HCT116 (cell line): ENCODE measurements around the gene CAT. TPM values are rescaled to one million over a fixed set of nuclear protein-coding genes. Genes with fewer than 3 reads are reported as not detected.

Experiments used
- ATAC-seq: fragments of 200-7000 bp; cut with Tn5 transposase; 2 replicates; pipeline ENCODE4 v1.9.1; 2020; ENCODE audit warnings: mild to moderate bottlenecking, moderate library complexity
- BruUV-seq: library from RNA; stranded (reverse); fragments of 400-500 nt; replicated peaks from 2 replicates; lab custom pipeline; 2021; lab: Mats Ljungman, UMichigan
- CTCF ChIA-PET: fragments of 300-600 bp; sonication (Branson Sonifier 250); formaldehyde crosslinking; loops from one replicate; lab custom pipeline; 2021; ENCODE audit warnings: antibody characterized with exemption; lab: Charles Lee
- POLR2A ChIA-PET: fragments of 300-600, 350-600 bp; sonication (Branson Sonifier 250); formaldehyde crosslinking; loops from one replicate; lab custom pipeline; 2021; ENCODE audit warnings: antibody characterized with exemption; lab: Charles Lee
- RAD21 ChIA-PET, 2 experiments: fragments of 300-600 bp; sonication (Branson Sonifier 250); formaldehyde crosslinking; loops; one replicate each; lab custom pipeline; 2023; ENCODE audit warnings: low total read pairs in 2 of 2; ENCODE audit not compliant: uncharacterized antibody in 2 of 2, unreplicated experiment in 2 of 2, low non-redundant PET in 1 of 2; lab: Charles Lee
- DNase-seq: peaks from one replicate; pipeline ENCODE4 v3.0.0-alpha.2; 2010; ENCODE audit warnings: low read depth, low spot score
- H2AFZ ChIP-seq: fragments of 200-600 bp; shearing (Covaris generic), sonication (generic); 2 replicates; pipeline ENCODE4 v1.6.1; 2017; ENCODE audit warnings: low read depth, mixed run types, mixed read lengths, antibody characterized with exemption, low read length; ENCODE audit not compliant: poor library complexity, severe bottlenecking
- H3K27ac ChIP-seq: 2 replicates; pipeline ENCODE4 v1.5.1; 2012; ENCODE audit warnings: low read depth, low read length
- H3K27me3 ChIP-seq: fragments of 200-600 bp; sonication (generic); 2 replicates; pipeline ENCODE4 v1.6.1; 2016; ENCODE audit warnings: mixed run types, low read length, mixed read lengths; ENCODE audit not compliant: insufficient read depth
- H3K36me3 ChIP-seq, 2 experiments: fragments of 200-500 bp in 1 of 2; fragments of 200-600 bp in 1 of 2; sonication (Bioruptor generic) in 1 of 2; sonication (generic) in 1 of 2; 2 replicates each; pipeline versions ENCODE4 v1.5.1 to v1.6.1; 2014 to 2016; ENCODE audit warnings: low read length in 2 of 2, inconsistent platforms in 1 of 2, mixed read lengths in 1 of 2, mixed run types in 1 of 2; ENCODE audit not compliant: insufficient read depth in 2 of 2, control insufficient read depth in 1 of 2
- H3K4me1 ChIP-seq, 2 experiments: fragments of 200-600 bp in 1 of 2; sonication (generic) in 1 of 2; 2 replicates each; pipeline versions ENCODE4 v1.5.1 to v1.6.1; 2012 to 2017; ENCODE audit warnings: low read length in 2 of 2, inconsistent platforms in 1 of 2, mild to moderate bottlenecking in 1 of 2, mixed read lengths in 1 of 2, mixed run types in 1 of 2, moderate library complexity in 1 of 2; ENCODE audit not compliant: insufficient read depth in 2 of 2, control insufficient read depth in 1 of 2
- H3K4me2 ChIP-seq: fragments of 200-600 bp; sonication (generic); 2 replicates; pipeline ENCODE4 v1.6.1; 2017; ENCODE audit warnings: mixed run types, low read length, mixed read lengths
- H3K4me3 ChIP-seq, 2 experiments: fragments of 200-600 bp in 1 of 2; sonication (generic) in 1 of 2; replicated peaks in 1 of 2; 2 replicates each; pipeline ENCODE4 v1.5.1; 2011 to 2016; ENCODE audit warnings: low read length in 2 of 2, control low read depth in 1 of 2, low read depth in 1 of 2, mild to moderate bottlenecking in 1 of 2, mixed read lengths in 1 of 2, mixed run types in 1 of 2
- H3K79me2 ChIP-seq: fragments of 200-600 bp; sonication (generic); 2 replicates; pipeline ENCODE4 v1.6.1; 2017; ENCODE audit warnings: mild to moderate bottlenecking, mixed run types, low read length, moderate library complexity, mixed read lengths; ENCODE audit not compliant: insufficient read depth
- H3K9ac ChIP-seq: fragments of 200-600 bp; sonication (generic); 2 replicates; pipeline ENCODE4 v1.6.1; 2016; ENCODE audit warnings: low read length, mixed read lengths
- H3K9me2 ChIP-seq: fragments of 200-600 bp; sonication (generic), shearing (Covaris generic); 2 replicates; pipeline ENCODE4 v1.6.1; 2017; ENCODE audit warnings: mixed run types, mild to moderate bottlenecking, moderate library complexity; ENCODE audit not compliant: insufficient read depth
- H3K9me3 ChIP-seq, 2 experiments: fragments of 200-500 bp in 1 of 2; fragments of 200-600 bp in 1 of 2; sonication (Bioruptor generic) in 1 of 2; sonication (generic) in 1 of 2; 2 replicates each; pipeline ENCODE4 v1.6.1; 2014 to 2017; ENCODE audit warnings: low read length in 2 of 2, mixed read lengths in 2 of 2, inconsistent platforms in 1 of 2, low read depth in 1 of 2, mild to moderate bottlenecking in 1 of 2, mixed run types in 1 of 2, moderate library complexity in 1 of 2; ENCODE audit not compliant: control insufficient read depth in 1 of 2, insufficient read depth in 1 of 2
- H4K20me1 ChIP-seq: fragments of 200-600 bp; sonication (generic), shearing (Covaris generic); 2 replicates; pipeline ENCODE4 v1.6.1; 2017; ENCODE audit warnings: mixed run types, mild to moderate bottlenecking, moderate library complexity; ENCODE audit not compliant: insufficient read depth
- CTCF ChIP-seq, 3 experiments: fragments of 200-600 bp in 1 of 3; sonication (generic) in 1 of 3; IDR thresholded peaks in 2 of 3; conservative IDR thresholded peaks in 1 of 3; 2 replicates each; pipeline ENCODE4 v1.5.1; 2012 to 2017; ENCODE audit warnings: low read depth in 2 of 3, low read length in 2 of 3, antibody characterized with exemption in 1 of 3, borderline replicate concordance in 1 of 3, control low read depth in 1 of 3, mild to moderate bottlenecking in 1 of 3, mixed read lengths in 1 of 3, mixed run types in 1 of 3, moderate library complexity in 1 of 3; ENCODE audit not compliant: insufficient read depth in 1 of 3
- EGR1 ChIP-seq: IDR thresholded peaks from 2 replicates; pipeline ENCODE4 v1.6.1; 2012; ENCODE audit warnings: low read depth
- EZH2 ChIP-seq: fragments of 200-600 bp; sonication (generic); IDR thresholded peaks from 2 replicates; pipeline ENCODE4 v1.6.1; 2017; ENCODE audit warnings: antibody characterized with exemption, mixed run types
- FOSL1 ChIP-seq: IDR thresholded peaks from 2 replicates; pipeline ENCODE4 v1.6.1; 2012; ENCODE audit warnings: low read depth
- JUND ChIP-seq: IDR thresholded peaks from 2 replicates; pipeline ENCODE4 v1.6.1; 2012
- MAX ChIP-seq: IDR thresholded peaks from 2 replicates; pipeline ENCODE4 v1.6.1; 2012
- POLR2A ChIP-seq: IDR thresholded peaks from 2 replicates; pipeline ENCODE4 v1.7.0; 2011; ENCODE audit warnings: borderline replicate concordance; ENCODE audit not compliant: insufficient read depth, insufficient read length; ENCODE audit errors: extremely low read depth
- POLR2AphosphoS5 ChIP-seq: IDR thresholded peaks from 2 replicates; pipeline ENCODE4 v1.6.1; 2011; ENCODE audit warnings: mild to moderate bottlenecking, low read depth, low read length, moderate library complexity
- RAD21 ChIP-seq: IDR thresholded peaks from 2 replicates; pipeline ENCODE4 v1.6.1; 2012; ENCODE audit warnings: low read depth, mild to moderate bottlenecking
- REST ChIP-seq: IDR thresholded peaks from 2 replicates; pipeline ENCODE4 v1.6.1; 2012; ENCODE audit warnings: low read depth
- SIN3A ChIP-seq: IDR thresholded peaks from 2 replicates; pipeline ENCODE4 v1.6.1; 2012; ENCODE audit warnings: low read depth
- YY1 ChIP-seq: IDR thresholded peaks from 2 replicates; pipeline ENCODE4 v1.6.1; 2011; ENCODE audit warnings: low read length, low read depth, moderate library complexity, mild to moderate bottlenecking; ENCODE audit not compliant: insufficient replicate concordance; ENCODE audit errors: extremely low read depth
- ZBTB33 ChIP-seq: IDR thresholded peaks from 2 replicates; pipeline ENCODE4 v1.6.1; 2011; ENCODE audit warnings: mild to moderate bottlenecking, low read length, moderate library complexity; ENCODE audit not compliant: insufficient replicate concordance; ENCODE audit errors: extremely low read depth
- ZFX ChIP-seq: fragments of 450-650 bp; IDR thresholded peaks from 2 replicates; pipeline ENCODE4 v1.6.1; 2017
- ZNF274 ChIP-seq: fragments of 200-500 bp; sonication (Bioruptor generic); IDR thresholded peaks from 2 replicates; pipeline ENCODE4 v1.6.1; 2014; ENCODE audit warnings: mild to moderate bottlenecking, low read depth, low read length, inconsistent platforms
- intact Hi-C: fragments of 100-400 bp; cut with micrococcal nuclease; formaldehyde crosslinking; loops from 2 replicates; pipeline ENCODE4 v1.10.0; 2022
- total RNA-seq: library from RNA; stranded (reverse); gene quantifications from one replicate; pipeline ENCODE4 v1.2.1, GENCODE V29; 2021; ENCODE audit not compliant: unreplicated experiment

Gene CAT
- total RNA-seq, 1 experiment from 2014 or later = 50.9 TPM

- H3K4me1 ChIP-seq = peaks cover 33 to 53% of the 10 kb centered on the region in 2 experiments
- intact Hi-C loops = no loop called here
- H2AFZ ChIP-seq = peak overlapping the region; percentile 77
- CTCF ChIA-PET = interaction anchor here (2.2 kb wide), 1 partner anchor 64 kb away, joined by 5 read pairs; no protein-coding TSS in a partner anchor
- POLR2A ChIA-PET = no interaction called here
- H3K27ac ChIP-seq = no peak overlapping the region; the same call in 1 of the 2 replicates
- H3K9me3 ChIP-seq = no peaks in the 10 kb centered on the region
- RAD21 ChIA-PET = no interaction called here
- no peaks in the 10 kb centered on the region for H3K9me2 ChIP-seq
- DNase-seq (no peak), ATAC-seq (peak; percentile 48)
- H3K36me3 ChIP-seq = no peaks in the 10 kb centered on the region
- peak overlapping the region; percentile 13; the same call in 1 of the 2 replicates for H3K9ac ChIP-seq
- no peaks in the 10 kb centered on the region for H4K20me1 ChIP-seq
- TF ChIP-seq ZBTB33 = no peak
- no peak for TF ChIP-seq FOSL1
- TF ChIP-seq EZH2 = no peak
- TF ChIP-seq ZFX = no peak
- no peak; the same call in 1 of the 2 replicates for TF ChIP-seq MAX
- TF ChIP-seq YY1 = no peak
- no peak for TF ChIP-seq EGR1
- TF ChIP-seq CTCF (IDR thresholded peaks at IDR 0.05 in 2 of 3, conservative IDR thresholded peaks at IDR 0.05 in 1 of 3; ENCODE audit: borderline replicate concordance in 1 of 3, insufficient read depth in 1 of 3, low read depth in 2 of 3, low read length in 2 of 3) = no peak
- TF ChIP-seq POLR2A = no peak
- TF ChIP-seq SIN3A = no peak
- no peak for TF ChIP-seq POLR2AphosphoS5
- no peak for TF ChIP-seq ZNF274
- TF ChIP-seq JUND = no peak
- TF ChIP-seq REST = no peak
- TF ChIP-seq RAD21 = no peak
- TF ChIP-seq, all 23 proteins: peak for 0
- BruUV-seq = no TSS peak
- no peak overlapping the region for H3K4me3 ChIP-seq
- H3K27me3 ChIP-seq = no peaks in the 10 kb centered on the region
- H3K79me2 ChIP-seq = no peaks in the 10 kb centered on the region
- H3K4me2 ChIP-seq = peak overlapping the region; percentile 33
Observed at GRCh38 chr11:34501949-34502348, 63.2 kb downstream of the CAT start.
